Activated CD4-positive, alpha-beta T cell treated with anti-CD3 and anti-CD28 coated beads, Interleukin-10, Interleukin-2, amounts not matched to agents 100 ng/mL and 50 ng/mL, durations not matched to agents 16 hours and 8 hours (primary cell): Measurements from ENCODE around the gene MAMLD1.

ENCODE experiments used
- DNase-seq: peaks from one replicate; pipeline ENCODE4 v3.0.0-alpha.2; 2020

The MAMLD1 gene

GRCh38 chrX:150506020-150506419, 142.9 kb downstream of the MAMLD1 start:
- no peak for DNase-seq

GRCh38 chrX:150506486-150506885, 143.4 kb downstream of the MAMLD1 start:
- DNase-seq, result no peak

GRCh38 chrX:150507251-150507856, 144.2 kb downstream of the MAMLD1 start:
- DNase-seq, result no peak

- no peak for DNase-seq
Measured at GRCh38 chrX:150508018-150508417, 144.9 kb downstream of the MAMLD1 start.

- no peak for DNase-seq
Measured at GRCh38 chrX:150508451-150509367, 145.6 kb downstream of the MAMLD1 start.

- no peak for DNase-seq
Measured at GRCh38 chrX:150509703-150510102, 146.6 kb downstream of the MAMLD1 start.

- no peak for DNase-seq
Measured at GRCh38 chrX:150512461-150512901, 149.4 kb downstream of the MAMLD1 start.

GRCh38 chrX:150513544-150513943, 150.4 kb downstream of the MAMLD1 start:
- no peak for DNase-seq

- DNase-seq, result no peak
Measured at GRCh38 chrX:150514462-150514861, 151.3 kb downstream of the MAMLD1 start.

GRCh38 chrX:150515801-150516200, 152.7 kb downstream of the MAMLD1 start:
- no peak for DNase-seq

GRCh38 chrX:150517303-150517910, 154.3 kb downstream of the MAMLD1 start:
- DNase-seq, result no peak

GRCh38 chrX:150522494-150522893, 159.4 kb downstream of the MAMLD1 start:
- DNase-seq, result no peak

GRCh38 chrX:150525061-150525919, 162.2 kb downstream of the MAMLD1 start:
- no peak for DNase-seq

GRCh38 chrX:150526692-150527091, 163.6 kb downstream of the MAMLD1 start:
- DNase-seq, result no peak

- DNase-seq, result no peak
Measured at GRCh38 chrX:150527108-150527507, 164.0 kb downstream of the MAMLD1 start.

- no peak for DNase-seq
Measured at GRCh38 chrX:150529587-150529986, 166.5 kb downstream of the MAMLD1 start.

- no peak for DNase-seq
Measured at GRCh38 chrX:150530821-150531220, 167.7 kb downstream of the MAMLD1 start.

GRCh38 chrX:150531467-150531866, 168.3 kb downstream of the MAMLD1 start:
- DNase-seq, result no peak

- DNase-seq, result no peak
Measured at GRCh38 chrX:150533863-150534262, 170.7 kb downstream of the MAMLD1 start.

GRCh38 chrX:150536455-150537116, 173.5 kb downstream of the MAMLD1 start:
- DNase-seq, result no peak

- DNase-seq, result no peak
Measured at GRCh38 chrX:150537851-150538250, 174.7 kb downstream of the MAMLD1 start.

- DNase-seq, result no peak
Measured at GRCh38 chrX:150540965-150541364, 177.8 kb downstream of the MAMLD1 start.
